HG02943 (cell line): Measurements from ENCODE around the gene C19orf18.
"Not testable (repeated sequence)": the region's sequence is repeated elsewhere in the genome, so short reads cannot be mapped to it uniquely, and the experiment has no call there.

ENCODE experiments used
- ATAC-seq: cut with Tn5 transposase; IDR thresholded peaks from one replicate; pipeline ENCODE4 v1.9.1; 2021; ENCODE audit warnings: mild to moderate bottlenecking, low read depth, moderate library complexity; ENCODE audit not compliant: unreplicated experiment

The C19orf18 gene

DNA sequence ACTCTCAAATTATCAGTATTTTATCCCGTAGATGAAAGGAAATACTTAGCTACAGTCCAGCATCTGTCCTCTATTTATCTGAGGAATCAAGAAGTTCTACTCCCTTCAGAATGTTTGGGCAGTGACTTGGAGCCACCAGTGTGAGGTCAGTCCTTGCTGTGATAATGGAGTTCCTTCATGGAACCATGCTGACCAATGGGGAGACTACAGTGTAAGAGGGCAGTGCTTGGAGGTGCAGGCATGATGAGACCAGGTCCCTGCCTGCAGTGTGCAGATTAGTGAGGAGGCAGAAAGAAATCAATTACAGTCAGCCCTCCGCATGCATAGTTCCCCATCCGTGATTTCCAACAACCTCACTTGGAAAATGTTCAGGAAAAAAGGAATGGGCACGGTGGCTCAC, at the start of gene C19orf18:
C19orf18 (minus strand) TSS at position 101 of the 400 bp plus-strand sequence. CDS start 102 bp downstream, outside the sequence.
- ATAC-seq, result no peak

- no peak for ATAC-seq
These were observed 47.9 kb upstream of the C19orf18 start for GRCh38 chr19:58022283-58022660.

- ATAC-seq, result no peak
These were observed 47.4 kb upstream of the C19orf18 start for GRCh38 chr19:58021541-58022282.

- no peak for ATAC-seq
These were observed 45.8 kb upstream of the C19orf18 start for GRCh38 chr19:58020129-58020528.

DNA sequence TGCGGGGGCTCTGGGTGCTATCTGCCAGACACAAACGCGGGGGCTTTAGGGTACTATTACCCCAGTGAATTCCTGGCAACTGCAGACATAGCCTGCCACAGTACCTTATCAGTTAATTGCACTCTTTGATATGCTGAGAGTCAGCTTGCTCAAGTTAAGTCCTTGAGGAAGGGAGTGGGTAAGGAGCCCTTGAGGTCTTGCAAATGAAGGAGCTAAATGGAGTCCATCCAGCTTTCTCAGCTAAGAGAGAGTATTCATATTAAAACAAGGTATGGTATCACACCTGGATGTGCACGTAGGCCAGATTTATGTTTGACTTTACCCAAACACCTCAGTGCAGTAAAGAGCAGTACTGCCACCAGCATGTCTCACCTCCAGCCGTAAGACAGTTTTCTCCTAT, 39.8 kb upstream of the C19orf18 start:
- ATAC-seq, result no peak

DNA sequence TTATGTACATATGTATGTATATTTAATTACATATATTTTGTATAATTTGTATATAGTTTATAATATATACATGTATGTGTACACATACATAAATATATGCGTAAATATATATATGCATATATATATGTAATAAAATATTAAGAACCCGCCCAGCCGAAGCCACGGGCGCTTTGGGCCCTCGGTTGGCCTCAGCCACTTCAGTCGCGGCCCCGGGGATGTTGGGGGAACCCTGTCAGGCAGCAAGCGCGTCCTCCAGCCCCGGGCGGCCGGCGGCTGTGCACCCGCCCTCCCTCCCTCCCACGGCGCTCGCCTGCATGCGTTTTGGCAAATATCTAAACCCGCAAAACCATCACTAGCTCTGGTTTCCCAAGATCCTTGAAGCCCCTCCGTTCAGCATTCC, 36.2 kb upstream of the C19orf18 start:
- no peak for ATAC-seq

DNA sequence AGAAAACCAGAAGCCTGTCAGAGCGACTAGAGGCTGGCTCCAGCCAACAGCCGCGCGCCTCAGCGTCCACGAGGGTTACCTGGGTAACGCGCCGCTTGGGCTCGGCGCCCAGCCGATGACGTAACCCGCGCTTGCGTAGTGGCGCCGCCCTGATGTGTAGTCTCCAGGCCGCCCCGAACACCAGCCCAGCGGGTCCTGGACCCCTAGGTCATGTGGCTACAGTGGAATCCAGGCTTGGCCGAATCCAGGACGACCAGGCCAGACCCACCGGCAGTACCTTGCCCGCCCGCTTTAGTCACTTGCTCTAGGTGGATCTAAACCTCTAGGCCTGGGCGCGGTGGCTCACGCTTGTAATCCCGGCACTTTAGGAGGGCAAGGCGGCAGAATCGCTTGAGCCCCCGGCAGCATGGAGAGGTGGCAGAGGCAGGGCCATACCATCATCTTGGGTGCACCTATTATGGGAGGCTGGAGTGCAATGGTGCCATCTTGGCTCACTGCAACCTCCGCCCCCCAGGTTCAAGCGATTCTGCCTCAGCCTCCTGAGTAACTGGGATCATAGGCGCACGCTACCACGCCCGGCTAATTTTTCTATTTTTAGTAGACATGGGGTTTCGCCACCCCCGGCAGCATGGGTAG, 35.5 kb upstream of the C19orf18 start:
- ATAC-seq, result no peak

DNA sequence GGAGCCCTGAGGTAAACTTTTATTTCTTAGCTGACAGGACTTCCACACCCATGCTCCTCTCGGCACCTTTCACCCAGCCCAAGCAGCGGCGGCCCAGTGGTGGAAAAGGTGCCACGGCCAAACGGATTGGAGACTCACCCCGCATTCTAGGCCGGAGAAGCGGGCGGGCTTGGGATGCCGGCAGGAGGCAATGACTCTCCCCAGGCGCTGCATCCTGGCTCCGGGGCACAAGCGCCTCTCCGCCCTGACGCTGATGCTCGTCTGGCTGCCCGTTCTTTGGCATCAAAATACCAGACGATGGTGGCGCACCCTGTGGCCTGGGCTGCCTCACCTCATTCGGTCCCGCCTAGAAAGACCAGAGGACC, 34.9 kb upstream of the C19orf18 start:
- ATAC-seq, result no peak

- ATAC-seq, result not testable (repeated sequence)
These were observed 34.5 kb upstream of the C19orf18 start for GRCh38 chr19:58008877-58009276.

DNA sequence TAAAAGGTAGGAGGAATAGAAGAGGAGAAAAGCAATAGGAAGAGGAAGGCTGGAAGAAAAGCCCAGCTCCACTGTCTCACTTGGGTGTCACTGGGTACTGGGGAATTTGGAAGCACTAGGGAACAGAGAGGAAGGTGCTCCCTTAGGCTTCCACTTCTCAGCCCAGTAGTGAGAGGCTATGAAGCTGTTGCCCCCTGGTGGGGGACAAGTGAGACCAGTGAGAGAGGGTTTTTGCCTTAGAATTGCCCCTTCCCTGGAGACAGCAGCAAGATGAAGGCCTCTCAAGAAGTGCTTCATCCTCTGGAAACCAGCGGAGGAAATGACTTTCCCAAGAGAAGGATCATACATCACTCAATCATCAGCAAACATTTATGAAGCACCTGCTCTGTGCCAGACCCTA, 33.0 kb upstream of the C19orf18 start:
- no peak for ATAC-seq

GRCh38 chr19:58003174-58003828, 29.0 kb upstream of the C19orf18 start:
- no peak for ATAC-seq

DNA sequence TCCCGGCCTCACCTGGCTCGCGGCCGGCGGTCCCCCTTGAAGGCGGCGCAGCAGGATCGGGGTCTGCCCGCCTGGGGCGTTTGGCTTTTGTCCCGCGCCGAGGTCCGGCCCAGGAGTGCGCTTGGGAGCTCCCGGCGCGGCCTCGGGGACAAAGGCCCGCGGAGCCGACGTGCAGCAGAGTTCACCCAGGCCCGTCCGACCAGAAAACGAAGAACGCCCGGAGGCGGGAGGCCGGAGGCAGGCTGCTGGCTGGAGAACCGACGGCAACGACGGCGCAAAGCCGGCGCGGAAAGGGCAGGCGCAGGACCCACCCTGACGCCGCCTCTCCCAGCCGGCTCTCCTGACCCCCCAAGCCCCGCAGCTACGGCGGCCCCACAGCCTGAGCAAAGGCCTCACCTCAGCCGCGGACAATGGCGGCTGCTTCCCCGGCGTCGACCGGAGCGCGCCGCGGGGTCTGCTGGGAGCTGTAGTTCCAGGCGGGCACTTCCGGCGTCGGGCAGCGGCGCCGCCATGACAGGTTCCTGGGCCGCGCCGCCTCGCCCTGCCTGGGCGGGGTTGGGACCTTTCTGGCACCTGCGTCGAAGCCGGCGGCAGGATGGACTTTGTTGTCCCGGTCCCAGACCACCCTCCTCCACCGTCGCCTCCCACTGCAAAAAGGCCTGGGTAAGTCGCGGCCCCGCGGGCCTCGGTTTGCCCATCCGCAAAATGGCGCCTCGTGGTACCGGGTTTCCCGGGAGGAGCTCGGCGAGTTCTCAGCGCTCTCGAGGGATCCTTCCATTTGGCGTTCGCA, 28.2 kb upstream of the C19orf18 start, which contains the start of gene ZNF606:
ZNF606 (minus strand) TSS at position 437 of the 790 bp plus-strand sequence. CDS start 1,501 bp downstream, outside the sequence.
- ATAC-seq, result peak; percentile 90

- ATAC-seq, result peak; percentile 24
These were observed 27.6 kb upstream of the C19orf18 start for GRCh38 chr19:58001895-58002369.

DNA sequence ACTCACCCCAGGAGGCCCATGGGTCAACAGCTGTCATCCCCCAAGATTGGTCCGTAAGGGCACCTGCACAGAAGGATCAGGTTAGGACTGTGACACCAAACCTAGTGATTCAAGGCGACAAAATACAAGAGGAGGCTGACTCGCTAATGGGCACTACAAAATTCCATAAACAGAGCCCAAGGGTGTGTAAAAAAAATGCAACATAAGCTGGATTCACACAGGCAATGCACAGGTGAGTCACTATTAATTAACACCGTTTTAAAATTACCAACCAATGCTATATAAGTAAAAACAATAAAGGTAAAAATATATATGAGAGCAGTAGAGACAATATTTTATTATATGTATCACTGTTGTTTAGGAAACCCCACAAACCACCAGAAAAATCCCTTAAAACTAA, 26.3 kb upstream of the C19orf18 start:
- no peak for ATAC-seq

GRCh38 chr19:57992841-57993240, 18.5 kb upstream of the C19orf18 start:
- no peak for ATAC-seq

DNA sequence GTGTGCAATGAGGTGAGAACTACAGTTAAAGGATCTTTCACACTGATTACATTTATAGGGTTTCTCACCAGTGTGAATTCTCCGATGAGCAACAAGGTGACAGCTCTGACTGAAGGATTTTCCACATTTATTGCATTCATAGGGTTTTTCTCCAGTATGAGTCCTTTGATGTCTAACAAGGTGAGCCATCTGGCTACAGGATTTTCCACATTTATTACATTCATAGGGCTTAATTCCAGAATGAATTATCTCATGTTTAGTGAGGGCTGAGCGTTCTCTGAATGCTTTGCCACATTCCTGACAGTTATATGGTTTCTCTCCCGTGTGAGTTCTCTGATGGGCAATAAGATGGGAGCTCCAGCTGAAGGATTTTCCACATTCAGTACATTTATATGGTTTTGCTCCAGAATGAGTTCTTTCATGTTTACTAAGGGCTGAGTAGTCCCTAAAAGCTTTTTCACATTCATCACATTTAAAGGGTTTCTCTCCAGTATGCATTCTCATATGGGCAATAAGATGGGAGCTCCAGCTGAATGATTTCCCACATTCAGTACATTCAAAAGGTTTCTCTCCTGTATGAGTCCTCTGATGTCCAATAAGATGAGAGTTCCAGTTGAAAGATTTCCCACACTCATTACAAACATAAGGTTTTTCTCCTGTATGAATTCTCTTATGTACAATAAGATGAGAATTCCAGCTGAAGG, 4.4 kb upstream of the C19orf18 start:
- ATAC-seq, result no peak

DNA sequence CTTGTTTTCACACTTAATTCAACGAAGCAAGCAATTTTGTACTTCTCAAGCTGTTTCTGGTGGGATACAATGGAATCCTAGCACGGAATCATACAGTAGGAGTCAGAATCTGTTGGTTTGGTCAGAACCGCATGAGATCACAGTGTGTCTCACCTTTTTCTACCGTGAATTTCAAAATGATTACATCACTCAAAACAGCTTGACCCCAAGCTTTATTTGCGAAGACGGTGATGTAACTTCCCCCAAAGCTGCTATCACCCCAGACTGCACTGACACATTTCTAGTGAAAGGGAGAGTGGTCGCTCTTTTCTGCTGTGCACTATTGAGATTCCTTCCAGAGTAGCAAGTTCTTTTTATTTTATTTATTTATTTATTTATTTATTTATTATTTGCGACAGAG, 9.6 kb downstream of the C19orf18 start:
- ATAC-seq, result no peak

DNA sequence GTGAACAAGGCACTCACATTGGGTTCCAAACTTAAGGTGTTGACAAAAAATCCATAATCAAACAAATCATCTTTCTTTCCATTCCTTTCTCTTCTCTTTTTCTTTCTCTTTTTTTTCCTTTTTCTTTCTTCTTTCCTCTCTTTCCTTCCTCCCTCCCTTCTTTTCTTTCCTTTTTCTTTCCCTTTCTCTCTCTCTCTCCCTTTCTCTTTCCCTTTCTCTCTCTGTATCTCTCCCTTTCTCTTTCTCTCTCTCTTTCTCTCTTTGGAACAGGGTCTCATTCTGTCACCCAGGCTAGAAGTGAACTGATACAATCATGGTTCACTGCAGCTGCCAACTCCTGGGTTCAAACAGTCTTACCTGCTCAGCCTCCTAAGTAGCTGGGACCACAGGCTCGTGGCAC, 12.5 kb downstream of the C19orf18 start:
- no peak for ATAC-seq

GRCh38 chr19:57954996-57955395, 19.3 kb downstream of the C19orf18 start:
- ATAC-seq, result no peak

- no peak for ATAC-seq
These were observed 24.6 kb downstream of the C19orf18 start for GRCh38 chr19:57949702-57950101.
